Stomach (tissue), 9 donors: ENCODE data around the gene FAHD1. TPM values are rescaled to one million over a fixed set of nuclear protein-coding genes. Genes with fewer than 3 reads are reported as not detected.
A peak's percentile ranks its signal among the peaks of the same experiment; 100 is the strongest.

Source experiments
- DNase-seq, 2 donors: peaks; one replicate each; pipeline versions ENCODE4 v3.0.0 to v3.0.0-alpha.2; 2013 to 2019
- H3K27ac ChIP-seq, 5 donors: fragments of 200-600 bp in 4 of 5; sonication (generic) in 4 of 5; one replicate each; pipeline ENCODE4 v1.5.1; 2013 to 2019; ENCODE audit warnings: mild to moderate bottlenecking in 1 of 5, moderate library complexity in 1 of 5
- H3K27me3 ChIP-seq, 3 donors: fragments of 200-600 bp; sonication (generic); one replicate each; pipeline ENCODE4 v1.5.1; 2017 to 2019; ENCODE audit warnings: mixed run types in 1 of 3
- H3K36me3 ChIP-seq, 4 donors: fragments of 200-600 bp; sonication (generic); 1 replicate in 3 of 4; 2 replicates in 1 of 4; pipeline ENCODE4 v1.5.1; 2016 to 2019
- H3K4me1 ChIP-seq, 4 donors: fragments of 200-600 bp; sonication (generic); one replicate each; pipeline ENCODE4 v1.5.1; 2016 to 2019
- H3K4me3 ChIP-seq, 4 donors: fragments of 200-600 bp; sonication (generic) in 3 of 4; one replicate each; pipeline ENCODE4 v1.5.1; 2016 to 2019; ENCODE audit warnings: mild to moderate bottlenecking in 1 of 4
- H3K9me3 ChIP-seq, 4 donors: fragments of 200-600 bp; sonication (generic); one replicate each; pipeline ENCODE4 v1.5.1; 2016 to 2019
- EP300 ChIP-seq: sonication (generic); formaldehyde crosslinking; IDR thresholded peaks from one replicate; pipeline ENCODE4 v1.6.1; 2017; ENCODE audit warnings: antibody characterized with exemption
- POLR2A ChIP-seq, 4 donors: fragments of 450-650 bp; IDR thresholded peaks; one replicate each; pipeline ENCODE4 v1.6.1; 2016; ENCODE audit warnings: antibody characterized with exemption in 4 of 4, control low read depth in 2 of 4, mild to moderate bottlenecking in 1 of 4, moderate library complexity in 1 of 4
- POLR2AphosphoS5 ChIP-seq, 3 donors: sonication (generic); formaldehyde crosslinking; IDR thresholded peaks; one replicate each; pipeline ENCODE4 v1.6.1; 2016; ENCODE audit warnings: antibody characterized with exemption in 3 of 3
- WGBS, 5 donors: extraction: QIAGEN DNeasy Blood & Tissue Kit in 3 of 5; methylation state at CpG; one replicate each; pipeline versions ENCODE4 v1.1.5 to v1.1.7; 2013 to 2018; 5-methylcytosine and 5-hydroxymethylcytosine counted together
- intact Hi-C: fragments of 100-400 bp; cut with DNase I; formaldehyde crosslinking; loops from one replicate; pipeline ENCODE4 v1.15.1; 2023; ENCODE audit warnings: low total_unique reads
- polyA plus RNA-seq, 3 donors: library from polyadenylated mRNA; stranded (reverse); fragments of 200-250 nt; gene quantifications; one replicate each; pipeline ENCODE4 v1.2.3, GENCODE V29; 2013
- total RNA-seq, 5 donors: library from RNA; depleted of rRNA; stranded (reverse); fragments of >200 nt; gene quantifications; one replicate each; pipeline versions ENCODE4 v1.1.0 to v1.2.3, GENCODE V29; 2014 to 2016
- TF ChIP-seq, protein P1 (sequence below), 7 experiments: fragments of 450-650 bp in 4 of 7; fragments of 200-600 bp in 3 of 7; sonication (generic) in 3 of 7; IDR thresholded peaks; one replicate each; pipeline ENCODE4 v1.5.1; 2016 to 2019; ENCODE audit warnings: antibody characterized with exemption in 7 of 7, control low read depth in 2 of 7, mild to moderate bottlenecking in 1 of 7
- donor health status: healthy with polysubstance abuse.
- donor health status: Bipolar disorder and iron deficiency.
- donor health status: healthy.

Gene FAHD1
- total and polyA plus RNA-seq, 8 donors, result 15.4 to 484 (median 29.7) TPM

DNA sequence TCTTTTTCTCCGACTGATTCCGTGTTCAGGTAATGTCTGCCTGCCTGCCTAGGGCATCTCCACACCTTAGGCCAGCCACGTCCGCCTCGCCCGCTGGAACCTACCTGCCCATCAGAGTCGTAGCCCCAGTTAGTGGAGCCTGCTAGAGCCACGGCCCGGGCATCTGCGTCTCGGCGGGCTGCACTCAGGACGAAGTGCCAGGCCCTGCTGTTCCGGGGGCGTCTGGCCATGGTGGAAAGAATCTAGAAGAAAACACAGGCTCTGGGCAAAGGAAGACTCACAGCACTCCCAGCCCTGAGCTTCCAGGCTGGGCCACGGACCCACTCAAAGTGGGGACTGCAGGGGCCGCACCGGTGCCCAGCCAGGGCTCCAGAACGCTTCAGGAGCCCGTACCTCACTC is 45.8 kb upstream of the FAHD1 start:
- H3K27ac ChIP-seq, result peak overlapping the region in 4 of 5 donors; percentile 81 to 92 (median 88)
- intact Hi-C loops, result no loop called here
- no peaks in the 10 kb centered on the region for H3K27me3 ChIP-seq
- 41 to 68% (median 58%) methylated on average over 10 to 20 of the region's 20 CpGs for WGBS, 5 donors
- no peaks in the 10 kb centered on the region for H3K9me3 ChIP-seq
- TF ChIP-seq POLR2A (IDR thresholded peaks at IDR 0.05) (no peak), POLR2AphosphoS5 (IDR thresholded peaks at IDR 0.05) (no peak), EP300 (no peak)
- TF ChIP-seq, protein P1, sequence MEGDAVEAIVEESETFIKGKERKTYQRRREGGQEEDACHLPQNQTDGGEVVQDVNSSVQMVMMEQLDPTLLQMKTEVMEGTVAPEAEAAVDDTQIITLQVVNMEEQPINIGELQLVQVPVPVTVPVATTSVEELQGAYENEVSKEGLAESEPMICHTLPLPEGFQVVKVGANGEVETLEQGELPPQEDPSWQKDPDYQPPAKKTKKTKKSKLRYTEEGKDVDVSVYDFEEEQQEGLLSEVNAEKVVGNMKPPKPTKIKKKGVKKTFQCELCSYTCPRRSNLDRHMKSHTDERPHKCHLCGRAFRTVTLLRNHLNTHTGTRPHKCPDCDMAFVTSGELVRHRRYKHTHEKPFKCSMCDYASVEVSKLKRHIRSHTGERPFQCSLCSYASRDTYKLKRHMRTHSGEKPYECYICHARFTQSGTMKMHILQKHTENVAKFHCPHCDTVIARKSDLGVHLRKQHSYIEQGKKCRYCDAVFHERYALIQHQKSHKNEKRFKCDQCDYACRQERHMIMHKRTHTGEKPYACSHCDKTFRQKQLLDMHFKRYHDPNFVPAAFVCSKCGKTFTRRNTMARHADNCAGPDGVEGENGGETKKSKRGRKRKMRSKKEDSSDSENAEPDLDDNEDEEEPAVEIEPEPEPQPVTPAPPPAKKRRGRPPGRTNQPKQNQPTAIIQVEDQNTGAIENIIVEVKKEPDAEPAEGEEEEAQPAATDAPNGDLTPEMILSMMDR (IDR thresholded peaks at IDR 0.05), result no peak
- peak overlapping the region; percentile 90 to 98 (median 94) for H3K4me3 ChIP-seq
- H3K4me1 ChIP-seq, result peaks cover 40 to 71% (median 62%) of the 10 kb centered on the region in 4 donors
- H3K36me3 ChIP-seq, result peaks cover 28 to 62% (median 61%) of the 10 kb centered on the region in 4 donors
- no peak for DNase-seq

DNA sequence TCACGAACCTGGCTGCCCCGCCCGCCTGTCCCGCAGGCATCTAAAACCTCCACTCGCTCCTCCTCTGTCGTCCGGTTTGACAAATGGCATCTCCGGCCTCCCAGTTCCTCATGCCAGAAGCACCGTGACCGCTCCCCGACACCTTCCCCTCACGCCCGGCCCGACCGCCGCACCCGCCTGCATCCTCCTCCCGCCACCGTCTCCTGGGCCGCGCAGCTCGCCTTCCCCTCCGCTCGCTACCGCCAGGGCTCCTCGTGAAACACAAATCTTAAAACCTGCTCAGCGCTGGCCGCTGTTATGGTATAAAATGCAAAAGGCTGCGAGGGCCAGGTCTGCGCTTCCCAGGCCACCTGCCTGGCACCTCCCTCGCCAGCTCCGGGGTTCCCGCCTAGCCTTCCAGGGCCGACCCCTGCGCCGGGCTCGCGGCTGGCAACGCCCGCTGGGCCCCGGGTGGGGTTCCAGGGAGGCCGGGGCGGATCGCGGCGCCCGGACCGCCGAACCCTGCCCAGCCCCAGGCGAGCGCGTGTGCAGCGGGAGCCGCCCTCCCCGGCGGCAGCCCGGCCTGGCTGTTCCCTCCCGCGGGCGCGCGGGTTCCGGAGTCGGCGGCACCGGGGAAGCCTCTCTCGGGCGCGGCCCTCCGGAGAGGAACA is 45.1 kb upstream of the FAHD1 start:
- Histone ChIP-seq H3K4me1 (peaks cover 40 to 77% (median 67%) of the 10 kb centered on the region in 4 donors), H3K27ac (peak overlapping the region; percentile 81 to 92 (median 86)), H3K9me3 (no peaks in the 10 kb centered on the region), H3K36me3 (peaks cover 24 to 62% (median 61%) of the 10 kb centered on the region in 4 donors), H3K4me3 (peak overlapping the region; percentile 90 to 98 (median 94)), H3K27me3 (no peaks in the 10 kb centered on the region)
- 1% methylated on average over 33 to 70 of the region's 70 CpGs for WGBS, 5 donors
- intact Hi-C loops, result no loop called here
- TF ChIP-seq, protein P1 (IDR thresholded peaks at IDR 0.05), result peak in 1 of 7 experiments; percentile 6
- no peak for TF ChIP-seq POLR2AphosphoS5 (IDR thresholded peaks at IDR 0.05)
- DNase-seq, result peak in 1 of 2 donors; percentile 63

DNA sequence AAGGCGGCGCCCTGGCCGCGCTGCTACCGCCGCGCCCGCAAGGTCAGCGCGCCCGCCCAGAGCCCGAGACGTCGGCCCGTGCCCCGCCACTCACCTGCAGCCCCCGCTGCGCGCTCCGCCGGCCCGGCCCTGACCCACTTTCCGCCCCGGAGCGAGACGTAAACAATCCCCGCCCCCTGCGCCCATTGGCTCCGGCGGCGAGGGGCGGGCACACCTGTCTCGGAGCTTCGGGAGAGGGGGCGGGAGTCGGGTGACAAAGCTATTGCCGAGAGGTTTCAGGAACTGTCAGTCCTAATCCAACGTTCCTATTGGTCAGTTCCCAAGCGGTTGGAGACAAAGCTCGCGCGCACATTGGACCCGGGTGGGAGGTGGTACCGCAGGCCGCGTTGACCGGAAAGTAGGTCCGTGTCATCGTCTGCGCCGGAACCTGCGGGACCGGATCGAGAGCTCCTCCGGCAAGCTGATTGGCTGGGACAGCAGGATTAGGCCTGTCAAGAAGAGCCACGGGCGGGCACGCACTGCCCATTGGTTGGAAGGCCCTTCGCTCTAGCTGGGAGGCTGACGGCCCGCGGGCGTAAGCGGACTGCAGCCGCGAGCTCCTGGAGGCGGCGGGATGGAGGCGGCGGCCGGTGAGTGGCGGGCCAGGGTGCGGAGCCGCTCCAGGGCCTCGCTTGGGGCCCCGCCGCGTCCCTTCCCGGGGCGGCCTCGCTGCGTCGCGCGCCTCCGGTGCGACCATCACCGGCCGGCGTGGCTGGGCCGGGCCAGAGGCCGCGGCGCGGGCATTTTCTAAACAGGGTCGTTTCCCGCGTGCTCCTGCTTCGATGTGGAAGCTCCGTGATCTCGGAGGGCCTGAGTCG is 44.4 kb upstream of the FAHD1 start, which contains the start of the genes NUBP2 and SPSB3:
Gene NUBP2 (plus strand): TSS at position 553 of the 857 bp plus-strand sequence. CDS start 61 bp downstream, at position 614.
Gene SPSB3 (minus strand): TSS at position 164 of the 857 bp plus-strand sequence. CDS start 1,088 bp downstream, outside the sequence.
- H3K9me3 ChIP-seq, result no peaks in the 10 kb centered on the region
- H3K36me3 ChIP-seq, result peaks cover 18 to 62% (median 61%) of the 10 kb centered on the region in 4 donors
- H3K4me1 ChIP-seq, result peaks cover 40 to 76% (median 67%) of the 10 kb centered on the region in 4 donors
- H3K27ac ChIP-seq, result peak within 1 kb of the TSS; percentile 81 to 92 (median 86)
- peak; percentile 100 for DNase-seq
- TF ChIP-seq POLR2AphosphoS5 (IDR thresholded peaks at IDR 0.05), result peak; percentile 70 to 87 (median 83)
- TF ChIP-seq, protein P1 (IDR thresholded peaks at IDR 0.05), result no peak
- intact Hi-C loops, result no loop called here
- peak within 1 kb of the TSS; percentile 90 to 98 (median 94) for H3K4me3 ChIP-seq
- H3K27me3 ChIP-seq, result no peaks in the 10 kb centered on the region
- 0% methylated on average over 19 to 102 of the region's 102 CpGs for WGBS, 5 donors
